K562 (cell line): ENCODE data around the gene ZC3H7B. TPM values are rescaled to one million over a fixed set of nuclear protein-coding genes. Genes with fewer than 3 reads are reported as not detected.

Source experiments
- ADNP ChIP-seq: fragments of 200-800 bp; sonication (Bioruptor generic); IDR thresholded peaks from 2 replicates; pipeline ENCODE4 v1.6.1; 2016; ENCODE audit warnings: missing genetic modification characterization, missing compliant biosample characterization
- BCL6 ChIP-seq: fragments of 250-450 bp; sonication (Bioruptor Pico); IDR thresholded peaks from 2 replicates; pipeline ENCODE4 v1.4.0; 2020
- BRD4 ChIP-seq: fragments of 200-600 bp; sonication (generic); IDR thresholded peaks from 2 replicates; pipeline ENCODE4 v1.6.1; 2017; ENCODE audit warnings: inconsistent platforms
- CGGBP1 ChIP-seq: fragments of 250-450 bp; sonication (Bioruptor Pico); IDR thresholded peaks from 2 replicates; pipeline ENCODE4 v1.9.0; 2021; ENCODE audit warnings: mild to moderate bottlenecking
- CTCFL ChIP-seq: IDR thresholded peaks from 2 replicates; pipeline ENCODE4 v1.6.1; 2011; ENCODE audit warnings: borderline replicate concordance, low read depth, mild to moderate bottlenecking, moderate library complexity, low read length; ENCODE audit not compliant: insufficient read depth, poor library complexity, severe bottlenecking
- E2F5 ChIP-seq: sonication (generic); formaldehyde crosslinking; IDR thresholded peaks from 2 replicates; pipeline ENCODE4 v1.8.0; 2022; ENCODE audit warnings: mild to moderate bottlenecking, missing genetic modification reagents
- E2F8 ChIP-seq: fragments of 450-650 bp; IDR thresholded peaks from 2 replicates; pipeline ENCODE4 v1.7.1; 2018; ENCODE audit warnings: mild to moderate bottlenecking, low read depth; ENCODE audit not compliant: partially characterized antibody
- GABPB1 ChIP-seq: sonication (generic); formaldehyde crosslinking; IDR thresholded peaks from 2 replicates; pipeline ENCODE4 v1.8.0; 2022; ENCODE audit warnings: mild to moderate bottlenecking, missing genetic modification reagents
- MCM3 ChIP-seq: fragments of 450-650 bp; IDR thresholded peaks from 2 replicates; pipeline ENCODE4 v1.6.1; 2016
- MNT ChIP-seq, 2 experiments: fragments of 450-650 bp; conservative IDR thresholded peaks; 2 replicates each; pipeline ENCODE4 v1.6.1; 2017; ENCODE audit warnings: mild to moderate bottlenecking in 2 of 2, moderate library complexity in 2 of 2
- MYBL2 ChIP-seq, 2 experiments: fragments of 450-650 bp in 1 of 2; sonication (generic) in 1 of 2; formaldehyde crosslinking in 1 of 2; IDR thresholded peaks; 2 replicates each; pipeline versions ENCODE4 v1.6.1 to v1.8.1; 2017 to 2022; ENCODE audit warnings: borderline replicate concordance in 1 of 2, inconsistent platforms in 1 of 2, low read depth in 1 of 2, mild to moderate bottlenecking in 1 of 2, missing genetic modification reagents in 1 of 2, moderate library complexity in 1 of 2
- SMAD4 ChIP-seq: fragments of 250-450 bp; sonication (Bioruptor Pico); conservative IDR thresholded peaks from 2 replicates; pipeline ENCODE4 v1.8.0; 2021; ENCODE audit warnings: inconsistent platforms, mild to moderate bottlenecking, moderate library complexity
- TRIM28 ChIP-seq: fragments of 450-650 bp; IDR thresholded peaks from 2 replicates; pipeline ENCODE4 v1.6.1; 2017
- polyA plus RNA-seq, 8 experiments: library from polyadenylated mRNA; depleted of rRNA in 4 of 8; stranded (reverse) in 5 of 8; unstranded in 3 of 8; fragments of >200 nt; fragmentation: Nextera tagmentation in 2 of 8; fragmentation: Illumina TruSeq in 1 of 8; extraction: Ambion mirVana in 2 of 8; extraction: Trizol in 1 of 8; gene quantifications; 2 replicates each; pipeline versions ENCODE4 v1.2.1 to v1.2.3, GENCODE V29; 2011 to 2014; ENCODE audit warnings: inconsistent platforms in 1 of 8, missing spikeins in 1 of 8
- total RNA-seq, 7 experiments: library from RNA; depleted of rRNA in 6 of 7; stranded (reverse); fragments of >200 nt in 6 of 7; fragmentation: Illumina TruSeq in 2 of 7; extraction: Trizol in 2 of 7; gene quantifications; 2 replicates each; pipeline versions ENCODE4 v1.2.1 to v1.2.3, GENCODE V29; 2011 to 2021; ENCODE audit warnings: low replicate concordance in 1 of 7

ZC3H7B gene
- total and polyA plus RNA-seq, 9 of the 15 experiments (the other 6 are each of a cell fraction or from before 2014, with no cell fraction given): 0.07 to 49.8 (median 26.8) TPM

- TF ChIP-seq CTCFL (no peak), ADNP (tag) (no peak), BRD4 (no peak), E2F5 (no peak), MCM3 (no peak), BCL6 (CRISPR knock-in tag) (no peak), MNT (conservative IDR thresholded peaks at IDR 0.05) (no peak), SMAD4 (CRISPR knock-in tag) (no peak), MYBL2 (IDR thresholded peaks at IDR 0.05; ENCODE audit: low read depth) (no peak), MYBL2 (CRISPR knock-in tag; IDR thresholded peaks at IDR 0.05; ENCODE audit: borderline replicate concordance) (no peak), TRIM28 (no peak), E2F8 (no peak), CGGBP1 (CRISPR knock-in tag) (no peak), GABPB1 (CRISPR knock-in tag) (no peak)
These were observed 102.4 kb downstream of the ZC3H7B start (continued) for GRCh38 chr22:41403532-41404318.
